Thyroid gland (tissue), 4 donors: ENCODE data around the gene SH3RF3.

Source experiments
- CTCF ChIP-seq, 6 experiments: fragments of 200-600 bp in 3 of 6; fragments of 450-650 bp in 3 of 6; sonication (generic) in 3 of 6; IDR thresholded peaks; one replicate each; pipeline ENCODE4 v1.5.1; 2016 to 2019; ENCODE audit warnings: antibody characterized with exemption in 6 of 6, mild to moderate bottlenecking in 2 of 6, inconsistent platforms in 1 of 6, moderate library complexity in 1 of 6
- POLR2A ChIP-seq, 2 donors: fragments of 450-650 bp; IDR thresholded peaks; one replicate each; pipeline ENCODE4 v1.6.1; 2017; ENCODE audit warnings: antibody characterized with exemption in 2 of 2, mild to moderate bottlenecking in 2 of 2, moderate library complexity in 1 of 2

DNA sequence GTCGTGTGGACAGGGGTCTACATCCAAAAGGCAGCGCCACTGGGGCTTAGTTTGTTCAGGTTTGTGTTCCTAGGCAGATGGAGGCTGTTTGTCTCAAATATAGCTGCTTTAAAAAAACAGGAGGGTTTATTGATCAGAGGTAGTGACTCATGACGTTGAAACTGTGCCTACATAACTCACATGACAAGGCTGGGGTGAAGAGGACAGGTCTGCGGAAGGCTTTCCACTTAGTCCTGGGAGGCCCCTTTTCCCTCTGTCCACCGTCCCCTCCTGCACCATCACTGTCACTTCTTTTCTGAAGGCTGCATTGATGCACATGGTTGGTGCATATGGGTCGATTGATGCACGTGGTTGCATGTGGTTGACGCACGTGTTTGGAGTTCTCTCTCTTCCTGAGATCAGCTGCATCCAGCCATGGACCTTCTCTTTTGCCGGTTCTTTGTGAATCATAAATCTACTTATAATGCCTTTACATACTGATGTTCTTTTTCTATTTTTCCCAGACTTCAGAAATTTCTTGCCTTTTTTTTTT, 10.9 kb downstream of the SH3RF3 start:
- no peak for TF ChIP-seq CTCF (IDR thresholded peaks at IDR 0.05)
- TF ChIP-seq POLR2A (IDR thresholded peaks at IDR 0.05), result no peak
